Cerebellar nuclear complex (tissue), 1 donor: ENCODE measurements around the gene MAN2C1.
"Not testable (repeated sequence)": the region's sequence is repeated elsewhere in the genome, so short reads cannot be mapped to it uniquely, and the experiment has no call there.

ENCODE experiments used
- DNase-seq, 2 experiments: peaks; one replicate each; lab custom pipeline; 2025; lab: John Stamatoyannopoulos, UW

The MAN2C1 gene

DNA sequence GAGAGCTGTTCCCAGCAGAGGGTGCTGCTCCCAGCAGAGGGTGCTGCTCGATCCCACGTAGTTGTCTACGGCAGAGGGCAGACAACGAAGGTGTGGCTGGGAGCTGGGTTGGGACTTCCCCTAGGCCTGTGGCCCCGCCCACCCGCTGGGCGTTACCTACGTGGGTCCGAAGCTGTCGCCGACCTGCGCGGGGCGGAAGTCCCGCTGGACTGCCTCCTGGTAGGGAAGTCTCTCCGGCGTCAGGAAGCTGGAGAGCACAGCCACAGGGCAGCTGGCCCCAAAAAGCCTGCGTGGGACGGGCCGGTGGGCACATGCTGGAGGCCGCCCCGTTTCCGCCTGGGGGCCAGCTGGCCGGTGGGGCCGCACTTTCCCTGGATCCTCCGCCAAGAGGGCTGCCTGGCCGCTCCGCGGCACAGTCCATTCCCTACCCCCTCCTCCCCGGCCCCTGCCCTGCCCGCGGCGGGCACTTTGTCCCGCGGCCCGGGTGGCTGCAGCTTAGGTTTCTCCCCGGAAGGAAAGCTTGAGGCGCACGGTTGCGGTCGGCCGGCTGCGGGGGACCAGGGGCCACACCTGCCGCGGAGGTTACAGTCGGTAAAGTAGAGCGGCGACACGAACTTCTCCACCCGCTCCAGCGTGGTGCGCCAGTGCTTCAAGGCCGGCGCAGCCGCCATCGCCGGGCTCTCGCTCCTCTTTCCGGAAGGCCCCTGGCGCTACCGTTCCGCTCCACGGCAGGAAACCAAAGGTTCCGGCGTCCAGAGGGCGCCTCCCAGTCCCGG, at the start of gene MAN2C1:
MAN2C1 (minus strand) TSS at position 695 of the 776 bp plus-strand sequence; CDS start at position 671, 24 bp downstream.
- DNase-seq, result peak; percentile 46 to 74

DNA sequence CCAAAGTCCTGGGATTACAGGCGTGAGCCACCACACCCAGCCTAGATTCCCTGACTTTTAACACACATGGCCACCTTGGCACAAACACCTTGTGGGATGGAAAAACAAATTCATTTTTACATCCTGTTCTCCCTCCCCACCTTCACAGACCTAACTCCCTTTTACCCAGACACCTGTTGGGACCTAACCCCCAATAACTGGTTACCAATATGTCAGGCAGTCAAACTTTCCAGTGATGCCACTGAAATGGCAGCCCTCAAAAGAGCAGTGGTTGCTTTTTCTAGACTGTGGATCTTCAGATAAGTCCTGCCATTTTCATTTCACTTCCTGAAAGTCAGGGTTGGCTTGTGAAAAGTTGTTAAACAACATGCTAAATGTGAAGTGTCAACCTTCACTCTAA, 48.2 kb upstream of the MAN2C1 start:
- DNase-seq, result no peak

DNA sequence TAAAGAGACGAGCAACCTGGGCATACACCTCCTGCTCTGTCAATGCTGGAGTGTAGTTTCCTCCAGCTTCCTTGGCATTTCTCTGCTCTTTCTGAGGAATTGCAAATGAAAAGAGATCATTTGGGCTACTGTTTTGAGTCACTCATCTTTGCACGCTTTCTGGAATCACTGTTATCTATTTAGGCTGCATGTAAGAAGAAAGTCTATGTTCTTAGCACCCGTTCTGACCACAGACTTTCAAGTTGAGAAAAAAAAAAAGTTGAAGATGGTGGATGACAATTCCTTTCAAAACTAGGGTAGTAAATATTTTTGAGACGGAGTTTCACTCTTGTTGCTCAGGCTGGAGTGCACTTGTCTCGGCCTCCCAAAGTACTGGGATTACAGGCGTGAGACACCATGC, 41.8 kb upstream of the MAN2C1 start:
- DNase-seq, result no peak

DNA sequence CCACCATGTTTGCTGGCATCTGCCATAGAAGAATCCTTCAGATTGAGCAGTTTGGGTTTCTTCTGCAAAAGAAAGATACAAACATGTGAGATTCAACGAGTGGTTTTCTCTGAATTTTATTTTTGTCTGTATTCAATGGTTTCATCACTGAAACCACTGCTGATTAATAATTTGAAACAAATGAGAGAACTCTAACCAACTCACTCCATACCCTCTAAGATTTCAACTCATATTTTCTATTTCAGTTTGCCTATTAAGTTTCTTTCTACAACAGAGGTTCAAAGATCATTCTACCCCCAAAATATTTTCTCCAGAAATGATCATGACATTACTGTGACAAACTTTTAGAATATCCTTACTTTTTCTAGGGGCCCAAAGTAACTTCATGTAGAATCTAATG, 38.7 kb upstream of the MAN2C1 start:
- DNase-seq, result no peak

DNA sequence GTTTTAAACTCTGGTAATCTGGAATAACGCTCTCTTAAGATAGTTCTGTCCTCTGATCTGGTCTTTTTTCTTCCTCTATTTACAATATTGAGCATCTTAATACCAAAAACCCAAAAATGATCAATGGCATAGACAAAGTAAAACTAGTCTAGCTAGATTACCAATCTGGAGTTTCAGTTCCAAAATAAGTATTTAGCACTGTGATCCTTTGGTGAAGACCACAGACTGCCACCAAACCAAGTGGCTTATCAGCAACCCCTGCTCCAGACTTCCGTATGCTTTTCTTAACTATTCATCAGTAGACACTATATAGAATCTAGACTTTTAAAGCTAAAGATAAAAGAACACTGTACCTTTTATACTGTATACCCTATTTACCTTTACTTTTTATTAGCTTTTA, 35.5 kb upstream of the MAN2C1 start:
- no peak for DNase-seq

DNA sequence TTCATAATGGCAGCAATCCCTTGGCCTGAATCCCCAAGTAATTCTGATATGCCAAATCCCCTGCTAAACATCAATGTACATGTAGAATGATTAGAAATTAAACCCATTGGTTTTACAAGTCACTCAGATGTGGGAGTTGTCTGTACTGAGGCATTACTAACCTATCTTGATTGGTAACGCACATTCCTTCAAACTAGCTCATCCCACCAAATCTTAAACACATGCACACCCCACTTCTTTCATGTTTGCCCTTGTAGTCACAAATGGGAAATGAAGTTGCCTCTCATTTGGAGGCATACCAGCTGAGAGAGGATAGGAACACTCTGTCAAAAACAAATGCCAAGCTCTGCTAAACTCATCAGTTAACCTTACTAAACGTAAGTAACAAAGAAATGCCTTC, 29.1 kb upstream of the MAN2C1 start:
- DNase-seq, result no peak

DNA sequence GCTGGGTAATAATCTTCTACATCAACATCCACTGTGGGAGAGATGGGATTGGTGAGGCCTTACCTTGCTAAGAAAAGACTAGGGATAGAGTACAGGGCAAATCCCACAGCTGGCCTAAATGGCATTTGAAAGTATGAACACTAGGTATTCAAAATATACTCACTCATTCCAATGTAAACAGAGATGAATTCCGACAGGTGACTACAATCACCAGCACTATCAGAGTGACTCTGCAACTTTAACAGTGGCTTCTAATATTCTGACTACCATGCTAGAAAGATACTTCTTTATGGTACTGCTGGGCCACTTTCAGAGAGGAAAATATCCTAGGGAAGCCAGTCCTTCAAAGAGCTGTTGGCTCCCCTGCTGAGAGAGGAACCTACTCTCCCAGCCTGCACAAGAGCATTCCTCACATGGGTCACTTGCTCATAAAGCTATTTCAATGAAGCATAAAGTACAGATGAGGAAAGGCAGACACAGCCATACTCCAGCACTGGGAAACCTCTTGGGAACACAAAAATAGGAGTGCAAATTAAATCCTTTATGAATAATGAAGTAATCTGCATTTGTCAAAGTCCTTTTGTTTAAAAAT, 21.5 kb upstream of the MAN2C1 start:
- DNase-seq, result no peak

DNA sequence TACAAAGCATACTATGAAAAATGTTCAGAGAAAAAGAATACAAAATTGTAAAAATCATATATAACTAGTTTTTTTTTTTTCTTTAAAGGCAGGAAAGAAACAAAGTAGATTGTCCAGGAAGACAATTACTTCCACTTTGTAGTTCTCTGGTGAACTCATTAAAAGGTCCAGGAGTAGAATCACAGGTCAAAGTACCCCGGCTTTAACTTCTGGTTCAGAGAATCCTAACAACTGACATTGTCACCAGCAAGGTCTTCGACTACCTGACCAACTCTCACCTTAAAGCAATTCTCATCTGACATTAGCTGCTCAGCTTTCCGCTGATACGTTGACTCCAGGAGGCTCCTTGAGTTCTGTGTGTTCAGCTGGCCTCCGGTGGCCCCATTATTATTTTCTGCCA, 15.6 kb upstream of the MAN2C1 start:
- not testable (repeated sequence) for DNase-seq

DNA sequence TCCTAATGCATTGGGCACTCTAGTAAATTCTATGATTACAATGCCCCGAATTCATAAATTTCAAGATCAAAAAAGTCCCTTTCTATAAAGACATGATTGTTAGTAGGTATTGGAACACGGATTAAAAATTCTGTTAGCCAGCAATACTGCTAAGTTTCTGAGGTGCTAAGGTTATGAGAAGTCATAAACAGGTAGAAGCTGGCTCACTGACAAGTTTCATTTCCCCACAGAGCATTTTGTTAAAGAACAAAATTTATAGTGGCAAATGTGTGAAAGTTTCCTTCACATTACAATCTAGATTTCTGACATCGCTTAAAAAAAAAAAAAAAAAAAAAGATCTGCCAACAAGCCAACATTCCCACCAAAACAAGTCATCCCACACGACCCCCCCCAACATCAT, 12.4 kb upstream of the MAN2C1 start:
- DNase-seq, result no peak

DNA sequence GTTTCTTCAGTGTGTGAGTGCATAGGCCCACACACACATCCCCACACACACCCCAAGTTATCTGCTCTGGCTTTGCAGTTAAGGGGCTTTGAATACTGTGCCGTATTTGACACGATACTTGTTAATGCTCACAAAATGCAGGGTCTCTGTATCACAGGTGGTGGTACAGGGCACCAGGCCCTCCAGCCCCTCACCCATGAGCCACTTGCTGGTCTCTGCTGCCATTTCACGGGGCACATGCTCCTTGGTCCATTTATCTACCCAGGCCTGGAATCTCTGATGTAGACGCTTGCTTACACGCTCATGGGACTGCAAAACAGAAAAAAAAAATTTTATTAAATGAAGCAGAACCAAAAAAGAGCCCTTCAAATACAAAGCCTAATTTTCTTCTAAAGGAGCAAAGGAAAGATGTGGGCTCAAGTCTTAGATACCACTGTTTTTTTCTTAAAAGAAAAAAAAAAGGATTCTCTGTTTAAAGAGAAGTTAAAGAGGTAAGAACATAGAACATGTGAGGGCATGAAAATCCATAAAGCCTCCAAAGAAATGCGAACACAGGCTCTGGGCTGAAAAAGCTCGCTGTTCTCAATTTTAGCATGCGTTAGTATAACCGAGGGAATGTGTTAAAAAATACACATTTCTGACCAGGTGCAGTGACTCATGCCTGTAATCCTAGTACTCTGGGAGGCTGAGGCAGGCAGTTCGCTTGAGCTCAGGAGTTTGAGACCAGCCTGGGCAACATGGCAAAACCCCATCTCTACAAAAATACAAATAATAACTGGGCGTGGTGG, 3.7 kb upstream of the MAN2C1 start:
- DNase-seq, result no peak

DNA sequence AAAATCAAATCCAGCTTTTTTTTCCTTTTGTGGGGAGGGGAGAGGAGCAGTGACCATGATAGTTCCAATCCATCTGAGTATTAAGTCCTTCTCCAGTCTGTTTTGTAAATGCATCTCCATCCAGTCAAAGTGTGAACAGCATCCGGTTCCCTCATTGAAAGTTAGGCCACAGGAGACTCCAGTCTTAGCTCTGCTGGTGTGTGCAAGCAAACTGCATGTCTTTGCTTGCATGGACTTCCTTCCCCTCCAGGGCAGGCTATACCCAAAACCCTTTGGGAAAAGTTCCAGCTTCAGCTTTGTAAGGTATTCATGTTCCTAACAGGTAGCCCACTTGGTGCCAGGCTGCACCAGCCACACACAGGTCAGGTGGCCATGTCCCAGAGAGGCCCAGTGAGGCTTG, 3.1 kb upstream of the MAN2C1 start:
- DNase-seq, result no peak

DNA sequence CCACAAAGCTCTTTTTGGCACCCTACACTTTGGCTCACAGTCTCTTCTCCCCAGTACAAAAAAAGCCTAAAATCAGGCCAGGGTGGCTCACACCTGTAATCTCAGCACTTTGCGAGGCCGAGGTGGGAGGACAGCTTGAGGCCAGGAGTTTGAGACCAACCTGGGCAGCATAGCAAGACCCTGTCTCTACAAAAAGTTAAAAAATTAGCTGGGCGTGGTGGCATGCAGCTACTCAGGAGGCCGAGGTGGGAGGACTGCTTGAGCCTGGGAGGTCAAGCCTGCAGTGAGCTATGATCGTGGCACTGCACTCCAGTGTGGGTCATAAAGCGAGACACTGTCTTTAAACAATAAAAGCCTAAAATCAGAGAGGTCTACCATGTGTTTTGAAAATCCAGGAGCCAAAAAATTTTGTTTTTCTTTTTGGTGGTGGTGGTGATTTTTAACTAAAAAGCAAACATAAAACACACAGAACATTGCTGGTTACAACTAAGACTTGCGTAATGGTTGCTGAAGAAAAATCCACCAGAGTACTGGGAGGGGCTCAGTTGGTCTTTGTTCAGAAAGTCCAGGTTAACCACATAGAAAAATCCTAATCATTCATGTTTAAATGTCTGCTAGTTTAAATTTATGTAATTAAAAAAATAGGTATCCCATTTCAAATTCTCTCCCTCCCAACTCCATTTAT, 1.6 kb upstream of the MAN2C1 start:
- DNase-seq, result no peak

DNA sequence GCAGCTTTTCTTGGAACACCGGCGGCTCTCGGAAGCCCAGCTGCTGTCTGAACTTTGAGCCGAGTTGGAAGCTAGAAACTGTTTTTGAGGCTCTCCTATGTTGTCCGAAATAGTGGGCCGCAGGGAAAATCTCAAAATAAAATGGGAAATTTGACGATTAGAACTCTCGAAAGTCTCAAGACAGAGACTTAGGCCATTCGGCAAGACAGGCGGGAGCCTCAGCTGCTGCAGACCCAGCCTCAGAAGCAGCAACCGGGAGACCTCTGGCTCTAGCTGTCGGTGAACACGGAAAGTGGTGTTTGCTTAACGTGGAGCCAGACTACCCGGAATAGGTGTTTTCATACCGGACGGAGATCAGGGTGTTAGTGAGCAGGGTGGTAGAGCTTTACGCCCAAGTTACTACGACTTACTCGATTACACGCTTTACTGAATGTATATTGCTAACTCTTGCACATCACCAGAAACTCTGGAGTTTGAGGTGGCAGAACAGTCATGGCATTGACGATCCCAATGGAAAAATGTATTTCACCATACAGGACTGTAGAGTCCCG, 357 bp upstream of the MAN2C1 start:
- no peak for DNase-seq

DNA sequence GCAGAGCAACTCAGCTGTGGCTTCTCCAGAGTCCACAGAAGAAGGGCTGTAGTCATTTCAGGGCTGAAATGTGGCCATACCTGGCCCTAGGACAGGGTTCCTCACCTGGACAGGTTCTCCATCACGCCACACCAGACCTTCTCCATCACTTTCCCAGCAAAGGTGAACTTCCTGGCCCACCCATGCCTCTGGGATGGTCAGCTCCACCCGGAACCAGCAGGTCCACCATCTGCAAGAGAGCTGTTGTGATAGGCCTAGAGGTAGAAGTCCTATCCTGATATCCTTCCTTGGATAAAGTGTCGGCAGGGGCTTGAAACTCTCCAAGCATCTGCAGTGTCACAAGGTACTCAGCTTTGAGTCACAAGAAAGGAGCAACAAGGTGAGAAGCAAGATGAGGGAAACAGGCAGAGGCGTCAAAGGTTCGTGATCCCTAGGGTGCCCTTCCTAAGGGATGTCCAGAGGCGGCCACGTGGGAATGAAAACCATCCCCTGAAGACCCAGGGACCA, 948 bp downstream of the MAN2C1 start:
- DNase-seq, result no peak

DNA sequence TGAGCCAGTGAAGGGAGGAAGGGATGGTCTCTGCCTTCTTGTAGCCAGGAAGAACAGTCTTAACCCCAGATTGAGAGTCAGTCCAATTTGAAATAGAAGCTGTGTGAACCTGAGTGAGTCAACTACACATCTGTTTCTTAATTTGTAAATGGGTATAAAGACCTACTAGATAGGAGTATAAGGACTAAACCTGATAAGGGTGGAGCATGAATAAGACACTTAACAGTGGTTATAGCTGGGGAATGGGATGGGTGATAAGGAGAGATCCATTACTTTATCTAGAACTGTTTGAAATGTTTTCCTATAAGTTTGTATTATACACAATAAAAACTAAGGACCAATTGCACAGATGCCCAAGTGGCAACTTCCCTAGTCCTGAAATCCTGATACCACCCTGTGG, 1.4 kb downstream of the MAN2C1 start:
- no peak for DNase-seq

DNA sequence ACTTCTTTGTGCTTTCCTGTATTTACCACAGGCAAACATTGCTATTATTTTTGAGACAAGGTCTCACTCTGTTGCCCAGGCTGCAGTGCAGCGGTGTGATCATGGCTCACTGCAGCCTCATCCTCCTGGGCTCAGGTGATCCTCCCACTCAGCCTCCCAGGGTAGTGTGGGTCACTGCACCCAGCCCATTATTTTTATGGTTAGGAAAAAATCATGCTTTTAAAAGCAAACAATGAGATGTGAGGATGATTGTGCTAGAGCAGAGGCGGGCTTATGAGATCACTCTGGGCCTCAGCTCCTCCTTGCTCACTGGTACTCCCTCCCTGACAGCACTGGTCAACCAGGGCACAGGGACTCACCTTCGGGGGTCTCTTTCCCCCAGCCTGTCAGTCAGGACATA, 2.2 kb downstream of the MAN2C1 start:
- DNase-seq, result no peak

DNA sequence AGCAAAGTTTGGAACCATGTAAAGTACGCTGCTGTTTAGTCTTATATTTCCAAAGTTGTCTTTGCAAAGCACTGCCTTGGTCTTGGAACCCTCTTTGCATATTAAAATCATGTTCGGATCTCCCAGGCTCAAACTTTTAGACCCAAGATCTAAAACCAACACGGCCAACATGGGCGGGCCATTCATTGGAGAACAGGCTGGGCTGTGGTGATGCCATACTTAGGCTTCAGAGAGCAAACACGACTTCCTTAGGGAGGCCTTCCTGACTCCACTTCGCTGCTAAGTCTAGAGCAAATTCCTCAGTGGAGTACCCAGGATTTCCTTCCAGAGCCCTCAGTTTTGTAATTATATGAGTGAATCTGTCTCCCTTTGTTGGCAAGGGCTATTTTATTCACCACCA, 3.5 kb downstream of the MAN2C1 start:
- no peak for DNase-seq

DNA sequence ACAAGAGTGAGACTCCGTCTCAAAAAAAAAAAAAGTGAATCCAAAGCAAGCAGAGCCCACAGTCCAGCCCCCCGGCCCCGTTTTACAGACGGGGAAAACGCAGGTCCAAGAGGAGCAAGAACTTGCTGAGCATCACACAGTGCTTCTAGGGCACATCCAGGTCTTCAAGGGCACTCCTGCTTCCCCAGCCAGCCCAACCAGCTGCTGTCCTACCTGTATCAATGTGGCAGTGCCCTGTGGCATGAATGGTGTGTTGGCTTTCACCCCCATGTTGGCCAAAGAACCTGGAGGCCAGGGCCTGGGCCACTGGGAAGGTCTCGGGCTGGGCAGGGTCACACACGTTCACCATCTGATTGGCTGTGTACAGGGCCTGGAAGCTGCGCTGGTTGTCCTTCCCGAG, 4.6 kb downstream of the MAN2C1 start:
- DNase-seq, result no peak

DNA sequence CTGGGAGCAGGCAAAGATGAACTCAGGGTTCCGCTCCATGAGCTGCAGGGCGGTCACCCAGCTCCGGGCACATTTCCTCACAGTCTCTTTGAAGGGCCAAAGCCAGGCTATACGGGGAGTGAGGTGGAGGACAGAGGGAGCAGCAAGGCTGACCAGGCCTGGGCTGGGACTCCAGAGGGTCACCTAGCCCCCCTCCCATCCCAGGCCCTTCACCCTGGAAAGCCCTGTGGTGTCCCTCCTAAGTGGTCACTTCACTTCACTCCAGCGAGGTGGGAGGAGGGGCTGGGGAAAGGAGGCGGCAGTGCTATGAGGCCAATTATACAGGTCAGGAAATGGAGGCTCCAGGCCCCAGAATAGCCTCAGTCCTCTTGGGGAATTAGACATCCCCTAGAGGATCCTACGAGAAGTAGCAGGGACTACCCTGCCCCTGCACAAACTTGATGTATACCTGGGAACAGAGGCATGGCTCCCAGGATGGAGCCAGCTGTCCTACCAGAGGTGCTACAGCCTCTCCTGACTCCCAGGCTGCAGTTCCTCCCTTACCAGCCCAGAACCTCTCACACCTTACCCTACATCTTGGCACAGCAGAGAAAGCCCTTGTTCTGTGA, 5.7 kb downstream of the MAN2C1 start:
- DNase-seq, result no peak

DNA sequence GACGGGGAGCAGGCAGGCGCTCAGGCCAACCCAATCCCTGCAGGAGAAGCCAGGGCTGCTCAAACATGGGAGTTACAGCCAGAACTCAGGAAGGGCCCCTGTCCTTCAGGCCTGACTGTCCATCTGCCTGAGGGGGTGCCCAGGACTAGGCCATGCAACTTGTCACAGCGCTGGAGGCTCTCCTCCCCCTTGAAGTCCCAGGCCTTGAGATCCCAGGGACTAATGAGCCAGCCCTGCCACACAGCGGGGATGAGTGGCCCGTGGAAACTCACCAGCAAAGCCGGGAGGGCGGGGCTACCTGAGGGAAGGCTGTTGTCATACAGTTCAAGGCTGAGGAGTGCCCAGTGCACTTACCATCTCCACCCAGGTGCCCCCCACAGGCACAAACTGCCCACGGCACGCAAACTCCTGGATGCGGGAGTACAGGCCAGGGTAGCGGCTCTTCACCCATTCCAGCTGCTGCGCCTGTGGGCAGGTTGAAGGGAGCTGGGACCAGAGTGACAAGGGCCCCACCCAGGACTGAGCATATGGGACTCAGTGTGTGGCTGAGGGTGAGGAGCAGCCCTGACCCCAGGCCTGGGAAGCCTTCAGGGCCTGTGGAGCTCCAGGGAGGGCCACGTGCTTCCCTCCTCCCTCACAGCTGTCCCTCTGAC, 6.3 kb downstream of the MAN2C1 start:
- no peak for DNase-seq

DNA sequence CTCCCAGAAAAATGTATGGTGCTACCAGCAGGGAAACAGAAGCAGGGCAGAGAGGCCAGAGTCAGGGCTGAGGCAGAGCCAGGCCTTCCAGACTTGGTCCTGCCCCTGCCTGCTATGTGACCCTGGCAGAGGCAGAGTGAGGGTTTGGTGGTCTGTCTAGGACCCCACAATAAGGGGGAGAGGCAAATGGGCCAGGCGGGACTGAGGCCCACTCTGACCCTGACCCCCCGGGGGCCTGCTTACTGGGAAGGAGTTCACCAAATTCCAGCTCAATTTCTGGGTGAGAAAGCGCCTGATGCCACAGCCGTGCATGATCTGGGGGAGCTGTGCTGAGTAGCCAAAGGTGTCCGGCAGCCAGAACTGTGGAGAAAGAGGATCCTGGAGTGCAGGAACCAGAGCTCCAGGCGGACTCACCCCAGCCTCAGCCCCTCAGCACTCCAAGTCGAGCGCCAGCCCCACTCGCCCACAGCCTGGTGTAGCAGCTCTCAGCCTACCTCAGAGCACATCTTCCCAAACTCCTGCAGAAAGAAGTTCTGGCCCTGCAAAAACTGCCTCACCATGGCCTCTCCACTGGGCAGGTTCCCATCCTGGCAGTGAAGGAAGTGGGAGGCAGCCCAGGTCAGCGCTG, 6.9 kb downstream of the MAN2C1 start:
- DNase-seq, result no peak
